GM13977 (cell line): ENCODE data around the gene FCN3.

Source experiments
- DNase-seq: peaks from one replicate; pipeline ENCODE4 v3.0.0; 2012; ENCODE audit warnings: low spot score
- CTCF ChIP-seq: IDR thresholded peaks from 2 replicates; pipeline ENCODE4 v1.5.1; 2012; ENCODE audit warnings: mild to moderate bottlenecking, control low read depth; ENCODE audit not compliant: insufficient read depth; ENCODE audit errors: extremely low read depth, missing control alignments
- in situ Hi-C: fragments of 300-500 bp; cut with MboI; formaldehyde crosslinking; loops from one replicate; pipeline ENCODE4 v1.12.0; 2022; ENCODE audit warnings: low sequenced_read_pairs, low pct_unique_long_range_greater_than_20kb, mixed read lengths, inconsistent platforms; ENCODE audit not compliant: unreplicated experiment

Gene FCN3

GRCh38 chr1:27400082-27400962 lies 25.7 kb upstream of the FCN3 start:
- in situ Hi-C loops = no loop called here
- no peak for DNase-seq

DNA sequence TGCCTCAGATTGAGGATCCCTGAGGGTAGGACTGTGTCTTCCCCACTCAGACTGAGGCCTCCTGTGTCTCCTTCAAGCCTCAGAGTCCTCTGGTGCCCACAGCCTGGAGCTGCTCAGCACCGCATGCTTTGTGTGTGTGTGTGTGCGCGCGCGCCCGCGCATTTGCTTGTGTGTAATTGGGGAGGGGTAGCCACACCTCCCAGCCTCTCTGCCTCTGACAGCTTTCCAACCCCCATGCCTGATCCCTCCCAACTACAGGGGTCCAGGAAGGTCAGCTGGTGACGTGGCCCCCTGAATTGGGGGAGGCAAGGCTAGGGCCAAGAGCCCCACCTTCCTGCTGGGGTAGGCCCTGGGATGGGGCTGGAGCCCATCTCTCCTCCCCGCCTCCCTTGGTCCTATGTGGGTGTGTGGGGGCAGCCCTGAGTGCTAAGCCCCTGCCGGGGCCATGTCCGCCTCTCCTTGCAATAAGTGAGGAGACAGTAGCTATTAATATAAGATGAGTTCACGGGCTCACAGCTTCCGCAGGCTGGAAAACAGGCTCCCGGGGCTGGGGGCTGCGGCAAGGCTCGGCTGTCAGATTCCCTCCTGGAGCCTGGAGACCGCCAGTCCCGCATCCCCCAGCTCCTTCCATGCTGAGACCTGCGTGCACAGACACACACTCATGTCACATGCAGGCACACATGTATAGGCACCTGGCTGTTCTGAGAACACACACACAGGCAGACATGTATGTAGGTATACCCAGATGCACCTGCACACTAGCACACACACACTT lies 24.8 kb upstream of the FCN3 start:
- no peak for TF ChIP-seq CTCF
- in situ Hi-C loops = no loop called here
- DNase-seq = no peak

More at GRCh38 chr1:27400082-27400962, 25.7 kb upstream of the FCN3 start:
- TF ChIP-seq CTCF = no peak

DNA sequence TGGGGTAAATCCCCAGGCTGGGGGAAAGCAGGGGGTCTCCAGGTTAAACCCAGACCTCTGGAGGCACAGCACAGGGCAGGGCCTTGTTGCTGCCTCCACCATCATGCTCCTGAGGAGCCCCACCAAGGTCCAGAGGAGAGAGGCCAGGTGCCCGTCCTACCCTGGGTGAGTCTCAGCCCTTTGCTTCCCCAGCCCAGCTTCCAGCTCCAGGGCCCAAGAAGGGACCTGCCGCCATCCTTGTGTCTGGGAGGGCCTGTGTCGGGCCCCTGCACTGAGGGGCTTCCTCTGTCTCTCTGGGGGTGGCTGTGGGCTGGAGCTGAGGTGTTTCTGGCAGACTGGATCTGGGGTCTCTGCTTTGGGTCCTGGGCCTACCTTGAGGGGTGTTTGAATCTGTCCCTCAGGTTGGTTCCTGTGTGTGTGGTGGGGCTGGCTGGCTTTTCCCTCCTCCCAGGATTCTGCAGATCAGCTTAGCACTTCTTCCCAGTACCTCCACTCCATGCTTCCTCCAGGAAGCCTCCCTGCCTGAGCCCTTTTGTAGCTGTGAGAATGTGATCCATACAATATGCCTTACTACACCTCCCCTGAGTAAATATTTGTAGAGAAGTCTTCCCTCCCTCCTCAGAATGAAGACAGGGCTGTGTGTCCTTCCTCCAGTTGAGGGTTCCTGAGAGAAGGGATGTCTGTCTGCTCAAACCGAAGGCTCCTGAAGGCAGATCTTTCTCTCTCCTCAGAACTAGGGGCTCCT lies 24.0 kb upstream of the FCN3 start:
- no peak for DNase-seq
- in situ Hi-C loops = no loop called here
- no peak for TF ChIP-seq CTCF

- no peak for DNase-seq
- TF ChIP-seq CTCF = no peak
- in situ Hi-C loops = no loop called here
Measured at GRCh38 chr1:27397749-27398148, 23.1 kb upstream of the FCN3 start.

DNA sequence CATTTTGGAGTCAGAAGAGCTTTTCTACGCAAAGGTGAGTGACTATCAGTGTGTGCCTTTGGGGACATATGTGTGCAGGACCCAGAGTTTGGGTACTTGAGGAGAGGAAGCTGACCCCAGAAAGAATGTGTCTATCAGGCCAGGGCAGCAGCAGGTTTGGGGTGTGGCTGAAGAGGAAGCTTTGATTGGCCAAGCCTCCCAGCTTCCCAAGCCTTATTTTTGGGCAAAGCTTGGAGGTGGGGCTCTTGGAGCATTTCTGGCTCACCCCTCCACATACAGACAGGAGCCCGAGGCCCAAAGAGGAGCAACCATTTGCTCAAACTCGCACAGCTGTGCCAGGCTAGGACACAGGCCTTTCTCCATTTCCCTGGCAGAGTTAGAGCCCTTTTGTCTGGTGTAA lies 22.5 kb upstream of the FCN3 start:
- DNase-seq = no peak
- no peak for TF ChIP-seq CTCF
- in situ Hi-C loops = no loop called here
